ENCODE measurements around the gene SERPIND1.
A peak's percentile ranks its signal among the peaks of the same experiment; 100 is the strongest.
"Not testable (repeated sequence)": the region's sequence is repeated elsewhere in the genome, so short reads cannot be mapped to it uniquely, and the experiment has no call there.

SERPIND1 gene

GRCh38 chr22:20747223-20747622, 26.7 kb upstream of the SERPIND1 start:
- no peak for DNase-seq (ENCODE audit: low read depth, low spot score)

GRCh38 chr22:20748082-20748481, 25.8 kb upstream of the SERPIND1 start:
- no peak for DNase-seq (ENCODE audit: low read depth, low spot score)

- DNase-seq (ENCODE audit: low read depth, low spot score): peak; percentile 84
These were observed 25.0 kb upstream of the SERPIND1 start for GRCh38 chr22:20748731-20749428.

- DNase-seq (ENCODE audit: low read depth, low spot score): no peak
These were observed 24.5 kb upstream of the SERPIND1 start for GRCh38 chr22:20749453-20749852.

GRCh38 chr22:20750461-20751184, 23.3 kb upstream of the SERPIND1 start:
- DNase-seq (ENCODE audit: low read depth, low spot score): peak; percentile 91

- no peak for DNase-seq (ENCODE audit: low read depth, low spot score)
These were observed 22.6 kb upstream of the SERPIND1 start for GRCh38 chr22:20751185-20751851.

- no peak for DNase-seq (ENCODE audit: low read depth, low spot score)
These were observed 21.7 kb upstream of the SERPIND1 start for GRCh38 chr22:20752104-20752741.

- DNase-seq (ENCODE audit: low read depth, low spot score): no peak
These were observed 21.0 kb upstream of the SERPIND1 start for GRCh38 chr22:20752873-20753272.

- DNase-seq (ENCODE audit: low read depth, low spot score): no peak
These were observed 17.1 kb upstream of the SERPIND1 start for GRCh38 chr22:20756846-20757245.

GRCh38 chr22:20758688-20759087, 15.2 kb upstream of the SERPIND1 start:
- DNase-seq (ENCODE audit: low read depth, low spot score): no peak

- DNase-seq (ENCODE audit: low read depth, low spot score): no peak
These were observed 13.8 kb upstream of the SERPIND1 start for GRCh38 chr22:20760084-20760483.

- peak; percentile 54 for DNase-seq (ENCODE audit: low read depth, low spot score)
These were observed 12.4 kb upstream of the SERPIND1 start for GRCh38 chr22:20761536-20761935.

- no peak for DNase-seq (ENCODE audit: low read depth, low spot score)
These were observed 11.6 kb upstream of the SERPIND1 start for GRCh38 chr22:20762233-20762796.

GRCh38 chr22:20763630-20764470, 10.1 kb upstream of the SERPIND1 start:
- no peak for DNase-seq (ENCODE audit: low read depth, low spot score)

GRCh38 chr22:20764471-20764720, 9.5 kb upstream of the SERPIND1 start:
- no peak for DNase-seq (ENCODE audit: low read depth, low spot score)

- DNase-seq (ENCODE audit: low read depth, low spot score): no peak
These were observed 9.2 kb upstream of the SERPIND1 start for GRCh38 chr22:20764729-20765128.

- no peak for DNase-seq (ENCODE audit: low read depth, low spot score)
These were observed 8.0 kb upstream of the SERPIND1 start for GRCh38 chr22:20765938-20766337.

- no peak for DNase-seq (ENCODE audit: low read depth, low spot score)
These were observed 7.4 kb upstream of the SERPIND1 start for GRCh38 chr22:20766530-20766929.

GRCh38 chr22:20769496-20769826, 4.5 kb upstream of the SERPIND1 start:
- not testable (repeated sequence) for DNase-seq (ENCODE audit: low read depth, low spot score)

- DNase-seq (ENCODE audit: low read depth, low spot score): peak; percentile 16
These were observed 1.8 kb upstream of the SERPIND1 start for GRCh38 chr22:20771918-20772625.

GRCh38 chr22:20774882-20775281, 969 bp downstream of the SERPIND1 start:
- DNase-seq (ENCODE audit: low read depth, low spot score): no peak

All from astrocyte of the hippocampus (primary cell).